COLO829 (cell line): ENCODE results near the gene ARAP3.

ENCODE experiments used
- DNase-seq: peaks from one replicate; pipeline ENCODE4 v3.0.0; 2012; ENCODE audit warnings: low spot score

Gene ARAP3

DNA sequence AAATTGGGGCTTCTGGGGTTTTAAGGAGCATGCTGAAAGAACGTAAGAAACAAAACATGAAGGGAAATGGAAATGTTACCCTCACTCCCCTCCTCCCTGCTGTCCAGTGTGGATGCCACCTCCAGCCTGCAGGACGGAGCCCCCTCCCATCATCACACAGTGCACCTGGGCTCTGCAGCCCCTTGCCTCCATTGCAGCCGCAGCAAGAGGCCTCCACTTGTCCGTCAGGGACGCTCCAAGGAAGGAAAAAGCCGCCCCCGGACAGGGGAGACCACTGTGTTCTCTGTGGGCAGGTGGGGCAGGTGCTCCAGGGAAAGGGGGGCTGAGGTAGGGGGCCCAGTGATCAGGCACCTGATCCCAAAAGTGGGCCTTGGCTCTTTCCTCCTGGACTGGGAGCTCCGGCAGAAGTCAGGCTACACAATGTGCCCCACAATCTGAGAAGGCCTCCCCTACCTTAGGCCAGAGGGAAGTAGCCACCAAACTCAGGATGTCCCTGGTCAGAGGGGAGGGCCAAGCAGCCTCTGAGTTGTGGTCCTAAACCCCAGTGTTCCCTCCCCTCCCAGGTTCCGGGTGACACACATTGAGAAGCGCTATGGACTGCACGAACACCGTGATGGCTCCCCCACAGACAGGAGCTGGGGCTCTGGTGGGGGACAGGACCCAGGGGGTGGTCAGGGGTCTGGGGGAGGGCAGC lies 42.5 kb downstream of the ARAP3 start:
- no peak for DNase-seq

GRCh38 chr5:141638771-141639170 lies 43.3 kb downstream of the ARAP3 start:
- DNase-seq, result no peak

DNA sequence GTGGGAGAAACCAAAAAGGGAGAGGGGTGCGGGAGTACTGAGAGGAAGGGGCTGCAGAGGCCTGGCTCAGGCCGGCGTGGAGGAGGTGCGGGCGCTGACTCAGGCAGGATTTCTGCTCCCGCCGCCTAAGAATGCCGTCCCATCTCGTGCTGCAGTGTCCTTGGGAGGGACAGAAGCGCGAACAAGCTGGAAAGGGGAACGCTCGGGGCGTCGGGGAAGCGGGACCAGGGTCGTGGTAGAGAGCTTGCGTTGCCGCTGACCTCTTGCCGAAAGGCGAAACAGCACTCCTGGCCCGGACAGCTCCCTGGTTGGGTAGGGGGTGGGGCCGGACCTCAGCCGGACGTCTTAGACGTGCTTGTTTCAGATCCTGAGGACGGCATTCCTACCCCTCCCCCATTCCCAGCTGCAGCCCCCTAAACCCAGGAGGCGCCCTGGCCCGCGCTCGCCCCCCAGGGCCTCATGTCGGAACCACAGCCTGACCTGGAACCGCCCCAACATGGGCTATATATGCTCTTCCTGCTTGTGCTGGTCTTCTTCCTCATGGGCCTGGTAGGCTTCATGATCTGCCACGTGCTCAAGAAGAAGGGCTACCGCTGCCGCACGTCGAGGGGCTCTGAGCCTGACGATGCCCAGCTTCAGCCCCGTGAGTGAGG lies 44.1 kb downstream of the ARAP3 start:
- no peak for DNase-seq

DNA sequence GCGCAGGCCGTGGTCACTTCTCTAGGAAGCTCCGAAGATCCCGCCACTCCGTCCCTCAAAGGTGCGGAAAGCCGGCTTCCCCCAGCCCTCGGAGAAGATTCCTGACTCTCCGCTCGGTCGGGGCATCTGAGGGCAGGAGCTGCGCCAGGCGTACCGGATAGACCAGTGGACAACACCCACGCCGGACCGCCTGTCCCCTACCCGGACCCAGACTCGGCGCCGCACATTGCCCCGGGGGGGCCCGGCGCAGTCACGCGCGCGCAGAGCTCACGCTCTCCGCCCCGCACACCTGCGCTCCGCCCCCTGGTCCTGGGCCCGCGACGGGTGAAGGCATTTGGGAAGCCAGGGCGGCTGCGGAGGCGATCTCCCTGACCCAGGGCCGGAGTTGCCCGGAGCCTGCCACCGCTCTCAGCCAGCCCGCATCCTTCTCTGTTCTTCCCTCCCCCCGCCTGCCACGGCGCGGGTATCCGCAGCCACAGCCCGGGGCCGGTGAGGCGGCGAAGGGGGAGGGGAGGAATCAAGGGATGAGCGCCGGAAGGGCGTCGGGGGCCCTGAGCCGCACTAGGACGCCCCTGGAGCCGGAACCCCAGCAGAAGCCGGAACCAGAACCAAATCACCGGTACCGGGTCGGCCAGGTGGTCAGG lies 44.8 kb downstream of the ARAP3 start:
- DNase-seq, result no peak

DNA sequence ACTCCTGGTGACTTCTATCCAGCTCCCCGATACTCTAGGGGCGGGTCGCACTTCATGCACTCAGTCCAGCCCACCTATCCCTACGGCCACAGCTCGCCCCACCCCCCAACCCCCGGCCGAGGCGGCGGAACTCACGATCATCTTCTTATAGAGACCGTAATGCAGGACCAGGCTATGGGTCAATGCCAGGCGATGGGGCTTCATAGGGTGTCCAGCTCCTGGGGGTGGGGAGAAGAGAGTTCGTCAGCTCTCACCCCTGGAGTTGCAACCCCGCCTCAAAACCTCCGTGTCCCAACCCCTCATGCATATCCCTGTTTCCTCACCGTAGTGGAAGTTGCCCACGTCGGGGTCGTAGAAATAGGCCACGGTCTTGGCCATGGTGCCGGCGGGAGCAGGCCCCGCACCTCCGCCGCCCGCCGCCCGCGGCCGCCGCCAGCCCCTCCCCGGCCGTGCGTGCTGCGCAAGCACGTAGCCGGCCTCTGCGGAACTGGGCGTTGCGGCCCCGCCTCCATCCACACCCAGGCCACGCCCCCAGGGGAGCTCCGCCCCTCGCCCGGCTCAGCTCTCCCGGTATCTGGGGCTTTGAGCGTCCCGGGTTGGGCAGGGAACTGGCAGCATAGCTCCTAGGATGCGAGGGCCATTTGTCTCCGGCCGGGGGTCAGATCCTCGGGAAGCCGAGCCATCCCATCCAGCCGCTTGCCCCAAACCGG lies 45.5 kb downstream of the ARAP3 start, which contains the start of the genes HDAC3 and RELL2:
HDAC3 (minus strand) TSS at position 437 of the 710 bp plus-strand sequence; CDS start at position 378, 59 bp downstream.
RELL2 (plus strand) TSS at position 585 of the 710 bp plus-strand sequence. CDS start 1,229 bp downstream, outside the sequence.
- peak; percentile 88 for DNase-seq

DNA sequence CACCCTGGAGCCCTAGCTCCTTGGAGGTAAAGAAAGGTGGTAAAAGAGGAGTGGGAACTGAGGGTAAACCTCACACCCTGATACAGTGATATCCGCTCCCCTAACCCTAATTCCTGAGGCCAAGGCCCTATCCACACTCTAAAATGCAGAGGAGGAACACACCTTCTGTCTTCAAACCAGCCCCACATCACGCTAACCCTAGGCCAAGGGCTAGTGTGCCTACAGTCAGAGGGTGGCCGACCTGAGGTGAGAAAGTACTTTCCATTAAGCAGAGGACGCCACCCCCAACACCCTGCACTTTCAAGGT lies 46.0 kb downstream of the ARAP3 start:
- DNase-seq, result no peak

- DNase-seq, result no peak
Observed at GRCh38 chr5:141635646-141636045, 46.4 kb downstream of the ARAP3 start.

DNA sequence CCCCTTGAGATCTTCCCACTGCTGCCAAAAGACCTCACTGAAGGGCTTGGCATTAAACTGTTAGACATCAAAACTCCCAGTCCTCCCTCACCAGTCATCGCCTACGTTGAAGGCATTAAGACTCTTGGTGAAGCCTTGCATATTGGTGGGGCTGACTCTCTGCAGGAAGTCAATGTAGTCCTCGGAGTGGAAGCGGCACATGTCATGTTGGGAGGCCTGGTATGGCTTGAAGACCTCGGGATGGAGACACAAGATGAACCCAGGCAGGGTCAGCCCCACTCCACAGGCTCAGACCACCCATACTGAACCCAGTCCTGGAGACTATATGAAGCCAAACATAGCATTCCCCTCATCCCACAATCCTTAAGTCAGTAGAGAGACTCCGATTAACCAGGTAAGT lies 47.3 kb downstream of the ARAP3 start:
- DNase-seq, result no peak

- DNase-seq, result no peak
Observed at GRCh38 chr5:141633871-141634561, 48.0 kb downstream of the ARAP3 start.

DNA sequence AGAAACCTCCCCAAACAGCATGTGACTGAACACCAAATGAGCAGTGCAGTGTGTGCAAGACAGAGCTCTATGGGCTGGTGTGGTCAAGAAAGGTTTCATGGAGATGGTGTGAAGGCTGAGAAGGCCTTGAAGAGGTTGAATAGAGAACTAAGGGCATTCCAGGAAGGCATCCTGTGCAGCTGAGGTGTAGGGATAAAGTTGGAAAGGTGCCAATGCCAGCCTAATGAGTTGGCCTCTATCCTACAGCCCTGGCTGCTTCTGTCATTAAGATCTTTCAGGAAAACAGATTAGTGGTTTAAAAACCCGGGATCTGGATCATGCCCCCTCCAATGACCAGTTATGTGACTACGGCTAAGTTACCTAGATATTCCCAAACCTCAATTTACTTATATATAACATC lies 49.4 kb downstream of the ARAP3 start:
- no peak for DNase-seq

DNA sequence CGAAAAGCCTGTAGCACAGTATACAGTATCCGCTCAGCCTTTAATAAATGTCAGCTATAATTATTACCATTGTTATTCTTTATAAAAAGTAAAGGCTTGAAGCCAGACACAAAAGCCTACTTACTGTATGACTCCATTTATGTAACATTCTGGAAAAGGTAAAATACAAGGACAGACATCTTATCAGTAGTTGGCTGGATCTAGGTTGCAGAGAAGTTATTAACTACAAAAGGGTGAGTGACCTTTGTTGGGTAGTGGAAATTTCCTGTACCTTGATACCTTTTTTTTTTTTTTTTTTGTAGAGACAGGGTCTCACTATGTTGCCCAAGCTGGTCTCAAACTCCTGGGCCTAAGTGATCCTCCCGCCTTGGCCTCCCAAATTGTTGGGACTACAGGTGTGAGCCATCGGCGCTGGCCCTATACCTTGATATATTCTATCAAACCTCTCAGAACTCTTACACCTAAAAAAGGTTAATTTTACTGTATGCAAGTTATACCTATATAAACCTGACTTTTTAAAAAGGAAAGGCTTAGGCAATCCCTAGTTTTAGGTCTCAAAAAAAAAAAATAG lies 51.4 kb downstream of the ARAP3 start:
- DNase-seq, result no peak

DNA sequence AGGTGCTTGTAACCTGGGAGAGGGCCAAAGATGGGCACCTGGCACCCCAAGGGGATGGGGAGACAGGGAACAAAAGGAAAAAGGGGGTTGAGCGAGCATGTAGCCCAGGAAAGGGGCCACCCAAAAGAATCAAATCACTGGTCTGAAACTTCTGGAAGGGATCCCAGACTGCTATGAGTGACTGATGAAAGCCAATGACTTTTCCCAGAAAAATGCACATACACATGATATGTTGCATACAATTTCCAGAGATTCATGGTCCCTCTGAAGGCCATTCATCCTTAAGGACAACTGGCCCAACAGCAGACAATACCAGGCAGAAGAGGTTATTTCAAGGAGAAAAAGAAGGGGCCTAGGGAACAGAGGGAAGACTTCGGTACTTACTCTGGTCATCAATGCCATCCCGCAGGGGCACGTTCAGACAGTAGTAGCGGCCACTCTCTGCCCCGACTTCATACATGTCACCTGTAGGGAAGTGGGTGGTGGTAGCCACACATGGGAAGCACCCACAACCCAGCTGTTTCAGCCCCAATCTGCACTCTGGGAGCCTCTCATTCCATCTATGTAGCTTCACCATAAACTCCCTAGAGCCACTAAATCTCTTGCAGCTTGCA lies 53.7 kb downstream of the ARAP3 start:
- DNase-seq, result no peak

- no peak for DNase-seq
Observed at GRCh38 chr5:141623611-141624010, 58.4 kb downstream of the ARAP3 start.

DNA sequence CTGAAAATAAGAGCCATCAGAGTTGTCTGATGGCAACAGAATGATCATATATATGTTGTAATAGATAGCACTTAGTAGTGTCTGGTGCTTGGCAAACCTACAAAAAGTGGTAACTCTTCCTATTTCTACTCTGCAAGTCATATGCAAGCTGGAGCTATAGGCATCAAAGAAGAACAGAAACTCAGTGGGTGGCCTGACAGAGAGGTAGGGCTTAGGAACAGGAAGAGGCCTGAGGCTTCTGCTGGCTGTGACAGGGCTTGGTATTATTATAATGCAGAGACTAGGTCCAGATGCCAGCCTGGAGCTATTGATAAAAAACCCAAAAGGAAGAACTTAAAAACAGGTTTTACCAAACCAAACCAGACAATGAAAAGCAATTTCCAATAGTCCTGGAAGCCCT lies 58.8 kb downstream of the ARAP3 start:
- DNase-seq, result no peak

DNA sequence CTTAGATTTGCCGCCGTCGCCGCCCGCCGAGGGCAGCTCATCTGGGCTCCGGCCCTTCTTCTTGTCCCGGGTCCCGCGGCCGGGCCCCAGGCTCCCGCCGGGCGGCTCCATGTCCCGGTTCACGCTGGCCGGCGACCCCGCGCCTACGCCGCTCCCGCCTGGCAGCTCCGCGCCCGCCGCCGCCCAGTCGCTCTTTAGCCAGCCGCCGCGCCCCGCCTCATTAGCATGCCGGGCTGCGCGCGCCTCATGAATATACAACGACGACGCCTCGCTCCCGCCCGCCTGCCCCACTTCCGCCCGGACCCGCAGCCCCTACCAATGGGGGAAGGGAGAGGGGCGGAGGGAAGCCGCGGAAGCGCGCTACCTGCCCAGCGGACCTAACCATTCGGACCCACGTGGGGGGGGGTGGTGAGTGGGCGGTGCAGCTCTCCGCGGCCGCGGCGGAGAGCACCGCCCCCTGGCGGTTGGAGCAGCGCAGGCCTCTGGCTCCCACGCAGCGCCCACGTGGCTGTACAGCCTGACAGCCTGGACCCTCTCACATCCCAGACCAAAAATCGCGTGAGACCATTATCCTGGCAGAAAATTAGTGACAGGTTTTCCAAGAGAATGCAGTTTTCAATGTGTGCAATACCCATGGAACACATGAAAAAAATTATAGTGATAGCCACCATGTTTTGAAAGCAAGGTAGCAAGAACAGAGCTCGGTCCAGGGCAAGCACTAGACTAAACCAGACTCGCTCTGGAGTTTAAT lies 63.1 kb downstream of the ARAP3 start, which contains the start of gene DIAPH1:
DIAPH1 (minus strand) TSS at position 197 of the 751 bp plus-strand sequence; CDS start at position 111, 86 bp downstream.
- peak; percentile 76 for DNase-seq

DNA sequence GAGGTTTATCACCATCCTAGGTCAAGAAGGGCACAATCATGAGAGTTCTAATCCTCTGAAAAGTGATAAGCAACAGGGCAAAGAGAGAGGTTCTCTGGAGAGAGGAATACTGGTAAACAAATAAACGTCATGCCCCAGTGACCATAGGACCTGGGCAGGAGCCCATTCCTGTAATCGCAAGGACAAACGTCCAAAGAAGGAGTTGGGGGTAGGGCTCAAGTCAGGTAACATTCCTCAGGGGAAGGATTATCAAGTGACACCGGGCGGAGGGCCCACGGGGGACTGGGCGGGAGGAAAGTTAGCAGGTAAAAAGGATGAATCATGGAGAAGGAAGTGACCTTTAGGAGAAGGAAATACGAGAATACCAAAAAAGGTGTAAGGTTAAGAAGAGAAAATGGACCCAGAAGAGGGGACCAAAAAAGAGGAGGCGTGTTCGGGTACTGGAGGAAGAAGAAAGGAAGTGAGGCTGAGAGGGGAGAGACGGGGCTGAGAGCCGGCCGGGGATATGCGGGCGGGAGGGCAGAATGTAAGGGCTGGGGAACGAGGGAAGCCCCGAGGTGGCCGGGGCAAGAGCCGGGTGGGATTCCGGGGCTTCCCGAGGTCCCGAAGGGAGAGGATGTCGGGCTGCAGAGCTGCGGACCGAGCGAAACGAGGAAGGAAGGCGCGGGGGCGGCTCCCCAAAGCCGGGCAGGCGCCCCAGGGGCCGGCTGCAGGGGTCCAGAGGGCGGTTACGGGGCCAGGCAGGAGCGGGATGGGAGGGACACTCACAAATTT lies 63.8 kb downstream of the ARAP3 start:
- no peak for DNase-seq

GRCh38 chr5:141617682-141618029 lies 64.4 kb downstream of the ARAP3 start:
- no peak for DNase-seq

DNA sequence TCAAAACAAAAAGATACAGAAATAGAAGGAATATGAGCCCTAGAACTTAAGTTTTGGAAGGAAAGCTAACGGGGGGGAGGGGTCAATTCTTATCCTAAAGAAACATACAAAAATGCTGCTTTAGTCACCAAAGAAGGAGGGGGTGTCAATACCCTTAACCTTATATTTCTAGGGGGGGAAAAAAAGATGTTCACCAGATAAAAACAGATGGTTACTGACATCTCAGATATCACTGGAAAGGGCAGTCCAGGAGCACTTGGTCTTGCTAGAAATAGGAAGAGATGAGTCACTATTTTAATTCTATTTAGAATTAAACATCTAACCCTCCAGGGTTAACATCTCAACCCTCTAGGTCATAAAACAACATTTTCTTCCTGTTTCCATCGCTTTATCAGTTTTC lies 64.9 kb downstream of the ARAP3 start:
- DNase-seq, result no peak

DNA sequence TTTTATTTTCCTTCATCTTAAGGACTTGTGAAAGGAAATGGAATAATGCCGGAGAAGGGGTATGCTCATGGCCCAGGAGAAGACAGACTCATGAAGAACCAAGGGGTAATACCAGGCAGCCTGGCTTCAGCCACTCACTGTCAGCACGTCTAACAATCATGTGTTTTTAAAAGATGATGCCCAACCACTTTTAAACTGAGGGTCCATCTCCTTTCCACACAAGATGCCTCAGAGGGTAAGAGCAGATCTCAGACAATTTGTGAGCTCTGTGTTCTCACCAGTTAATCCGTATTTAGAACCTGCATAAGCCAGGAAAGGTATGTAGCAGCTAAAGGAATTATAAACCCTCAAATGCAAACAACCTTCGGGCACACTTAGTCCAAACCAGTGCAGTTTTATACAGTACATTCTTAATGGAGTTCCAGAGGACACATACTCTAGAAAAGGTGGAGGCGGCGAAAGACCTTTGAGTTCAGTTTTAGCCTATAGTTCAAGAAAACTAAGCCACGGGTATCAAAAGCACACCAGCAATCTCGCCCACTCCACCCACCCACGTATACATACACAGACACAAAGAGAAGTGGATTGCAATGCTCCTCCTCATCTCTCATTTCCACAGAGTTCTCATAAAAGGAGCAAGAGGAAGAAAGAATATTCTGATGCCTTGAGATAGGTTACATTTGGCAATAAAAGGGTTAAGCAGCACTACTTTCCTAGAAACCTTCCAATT lies 65.9 kb downstream of the ARAP3 start:
- DNase-seq, result no peak
